Measurements from ENCODE around the gene GLCE. TPM values are rescaled to one million over a fixed set of nuclear protein-coding genes. Genes with fewer than 3 reads are reported as not detected.

GLCE gene
- total and polyA plus RNA-seq, 10 of the 15 experiments (the other 5 are each of a cell fraction or from before 2014, with no cell fraction given), result 2.1 to 11.9 (median 2.9) TPM

DNA sequence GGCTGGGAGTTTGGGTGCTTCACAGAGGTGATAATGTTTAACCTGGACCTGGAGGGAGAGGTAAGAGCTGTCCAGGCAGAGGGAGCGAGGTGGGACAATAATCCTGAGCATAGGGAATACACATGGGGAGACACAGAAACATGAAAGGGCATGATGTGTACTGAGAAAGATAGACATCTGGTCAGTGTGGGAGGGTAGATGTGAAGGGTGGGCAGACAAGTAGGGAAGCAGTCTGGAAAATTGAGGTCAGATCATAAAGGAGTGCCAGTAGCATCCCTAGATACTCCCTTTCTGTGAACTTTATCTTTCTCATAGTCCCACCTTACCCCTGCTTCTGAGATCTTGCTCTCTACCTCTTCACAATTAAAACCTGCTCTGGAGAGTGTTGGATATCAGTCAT lies 12.0 kb upstream of the GLCE start:
- ChIA-PET CTCF (interaction anchor here (1.1 to 1.2 kb wide), 2 partner anchors 9 to 246 kb away, joined by 3 read pairs; no protein-coding TSS in a partner anchor), RAD21 (ENCODE audit: unreplicated experiment) (interaction anchor here (0.6 kb wide), 1 partner anchor 246 kb away, joined by 3 read pairs; no protein-coding TSS in a partner anchor), SMC1A (ENCODE audit: uncharacterized antibody, unreplicated experiment) (interaction anchor here (0.7 to 1.5 kb wide), 3 partner anchors 8 to 13 kb away, joined by 3 to 6 read pairs (median 3); no protein-coding TSS in a partner anchor), POLR2A (no interaction called here)
- intact Hi-C loops (cut with micrococcal nuclease; ENCODE audit: unreplicated experiment), result no loop called here
- Histone ChIP-seq H3K4me1 (ENCODE audit: control insufficient read depth, insufficient read depth, low read length) (no peaks in the 10 kb centered on the region), H4K20me1 (ENCODE audit: control insufficient read depth, insufficient read depth) (no peaks in the 10 kb centered on the region), H3K4me3 (no peak overlapping the region), H3K27ac (ENCODE audit: control insufficient read depth, insufficient read depth) (no peak overlapping the region), H3K9me3 (replicated peaks; ENCODE audit: control insufficient read depth, insufficient read depth, low read length) (no peaks in the 10 kb centered on the region), H2AFZ (ENCODE audit: control insufficient read depth, low read depth, low read length) (no peak overlapping the region), H3K36me3 (ENCODE audit: control insufficient read depth in 2 of 2, insufficient read depth in 2 of 2, low read length in 1 of 2) (no peaks in the 10 kb centered on the region), H3K4me2 (ENCODE audit: control insufficient read depth, insufficient read depth) (no peak overlapping the region), H3K79me2 (ENCODE audit: control insufficient read depth, insufficient read depth, low read length) (no peaks in the 10 kb centered on the region), H3K27me3 (replicated peaks in 1 of 2; ENCODE audit: control insufficient read depth in 2 of 2, insufficient read depth in 2 of 2, low read length in 1 of 2) (peaks cover 0 to 8% of the 10 kb centered on the region in 2 experiments; a peak in 1 of 4 replicates), H3K9ac (ENCODE audit: control insufficient read depth, insufficient read depth, low read length) (no peak overlapping the region)
- BruUV-seq (replicated peaks), result no TSS peak
- 0% methylated on average over 1 of the region's 1 CpG for WGBS (ENCODE audit: insufficient coverage, insufficient replicate concordance, low lambda C conversion rate, missing lambda C conversion rate)
- FAIRE-seq, result no peak
- in situ Hi-C loops (cut with MboI), result no loop called here
- TF ChIP-seq KAT2A (conservative IDR thresholded peaks at IDR 0.05; ENCODE audit: control insufficient read depth, low read depth, low read length) (no peak), HDAC6 (IDR thresholded peaks at IDR 0.05; ENCODE audit: unreplicated experiment) (no peak), BHLHE40 (IDR thresholded peaks at IDR 0.05; ENCODE audit: borderline replicate concordance in 1 of 2, low read depth in 2 of 2, low read length in 1 of 2) (no peak), ZSCAN29 (IDR thresholded peaks at IDR 0.05) (no peak)
- TF ChIP-seq, protein P1, sequence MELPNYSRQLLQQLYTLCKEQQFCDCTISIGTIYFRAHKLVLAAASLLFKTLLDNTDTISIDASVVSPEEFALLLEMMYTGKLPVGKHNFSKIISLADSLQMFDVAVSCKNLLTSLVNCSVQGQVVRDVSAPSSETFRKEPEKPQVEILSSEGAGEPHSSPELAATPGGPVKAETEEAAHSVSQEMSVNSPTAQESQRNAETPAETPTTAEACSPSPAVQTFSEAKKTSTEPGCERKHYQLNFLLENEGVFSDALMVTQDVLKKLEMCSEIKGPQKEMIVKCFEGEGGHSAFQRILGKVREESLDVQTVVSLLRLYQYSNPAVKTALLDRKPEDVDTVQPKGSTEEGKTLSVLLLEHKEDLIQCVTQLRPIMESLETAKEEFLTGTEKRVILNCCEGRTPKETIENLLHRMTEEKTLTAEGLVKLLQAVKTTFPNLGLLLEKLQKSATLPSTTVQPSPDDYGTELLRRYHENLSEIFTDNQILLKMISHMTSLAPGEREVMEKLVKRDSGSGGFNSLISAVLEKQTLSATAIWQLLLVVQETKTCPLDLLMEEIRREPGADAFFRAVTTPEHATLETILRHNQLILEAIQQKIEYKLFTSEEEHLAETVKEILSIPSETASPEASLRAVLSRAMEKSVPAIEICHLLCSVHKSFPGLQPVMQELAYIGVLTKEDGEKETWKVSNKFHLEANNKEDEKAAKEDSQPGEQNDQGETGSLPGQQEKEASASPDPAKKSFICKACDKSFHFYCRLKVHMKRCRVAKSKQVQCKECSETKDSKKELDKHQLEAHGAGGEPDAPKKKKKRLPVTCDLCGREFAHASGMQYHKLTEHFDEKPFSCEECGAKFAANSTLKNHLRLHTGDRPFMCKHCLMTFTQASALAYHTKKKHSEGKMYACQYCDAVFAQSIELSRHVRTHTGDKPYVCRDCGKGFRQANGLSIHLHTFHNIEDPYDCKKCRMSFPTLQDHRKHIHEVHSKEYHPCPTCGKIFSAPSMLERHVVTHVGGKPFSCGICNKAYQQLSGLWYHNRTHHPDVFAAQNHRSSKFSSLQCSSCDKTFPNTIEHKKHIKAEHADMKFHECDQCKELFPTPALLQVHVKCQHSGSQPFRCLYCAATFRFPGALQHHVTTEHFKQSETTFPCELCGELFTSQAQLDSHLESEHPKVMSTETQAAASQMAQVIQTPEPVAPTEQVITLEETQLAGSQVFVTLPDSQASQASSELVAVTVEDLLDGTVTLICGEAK (IDR thresholded peaks at IDR 0.05; ENCODE audit: borderline replicate concordance), result no peak
- TF ChIP-seq, protein P2, sequence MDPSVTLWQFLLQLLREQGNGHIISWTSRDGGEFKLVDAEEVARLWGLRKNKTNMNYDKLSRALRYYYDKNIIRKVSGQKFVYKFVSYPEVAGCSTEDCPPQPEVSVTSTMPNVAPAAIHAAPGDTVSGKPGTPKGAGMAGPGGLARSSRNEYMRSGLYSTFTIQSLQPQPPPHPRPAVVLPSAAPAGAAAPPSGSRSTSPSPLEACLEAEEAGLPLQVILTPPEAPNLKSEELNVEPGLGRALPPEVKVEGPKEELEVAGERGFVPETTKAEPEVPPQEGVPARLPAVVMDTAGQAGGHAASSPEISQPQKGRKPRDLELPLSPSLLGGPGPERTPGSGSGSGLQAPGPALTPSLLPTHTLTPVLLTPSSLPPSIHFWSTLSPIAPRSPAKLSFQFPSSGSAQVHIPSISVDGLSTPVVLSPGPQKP (IDR thresholded peaks at IDR 0.05; ENCODE audit: low read depth, low read length), result no peak
- ATAC-seq, result no peak
- DNase-seq (ENCODE audit: low read depth, low spot score), result no peak

All from GM12878 (cell line).